ENCODE data around the gene KDM6B.

The KDM6B gene

GRCh38 chr17:7851438-7852261, 17.6 kb downstream of the KDM6B start:
- TF ChIP-seq, protein P1, sequence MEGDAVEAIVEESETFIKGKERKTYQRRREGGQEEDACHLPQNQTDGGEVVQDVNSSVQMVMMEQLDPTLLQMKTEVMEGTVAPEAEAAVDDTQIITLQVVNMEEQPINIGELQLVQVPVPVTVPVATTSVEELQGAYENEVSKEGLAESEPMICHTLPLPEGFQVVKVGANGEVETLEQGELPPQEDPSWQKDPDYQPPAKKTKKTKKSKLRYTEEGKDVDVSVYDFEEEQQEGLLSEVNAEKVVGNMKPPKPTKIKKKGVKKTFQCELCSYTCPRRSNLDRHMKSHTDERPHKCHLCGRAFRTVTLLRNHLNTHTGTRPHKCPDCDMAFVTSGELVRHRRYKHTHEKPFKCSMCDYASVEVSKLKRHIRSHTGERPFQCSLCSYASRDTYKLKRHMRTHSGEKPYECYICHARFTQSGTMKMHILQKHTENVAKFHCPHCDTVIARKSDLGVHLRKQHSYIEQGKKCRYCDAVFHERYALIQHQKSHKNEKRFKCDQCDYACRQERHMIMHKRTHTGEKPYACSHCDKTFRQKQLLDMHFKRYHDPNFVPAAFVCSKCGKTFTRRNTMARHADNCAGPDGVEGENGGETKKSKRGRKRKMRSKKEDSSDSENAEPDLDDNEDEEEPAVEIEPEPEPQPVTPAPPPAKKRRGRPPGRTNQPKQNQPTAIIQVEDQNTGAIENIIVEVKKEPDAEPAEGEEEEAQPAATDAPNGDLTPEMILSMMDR (IDR thresholded peaks at IDR 0.05; ENCODE audit: low read depth, low read length), result peak; percentile 91
- no peak for DNase-seq (ENCODE audit: extremely low read depth, low read depth)

GRCh38 chr17:7852262-7852670, 18.2 kb downstream of the KDM6B start:
- DNase-seq (ENCODE audit: extremely low read depth, low read depth), result no peak
- TF ChIP-seq, protein P1 (IDR thresholded peaks at IDR 0.05; ENCODE audit: low read depth, low read length), result no peak

- DNase-seq (ENCODE audit: extremely low read depth, low read depth), result no peak
- TF ChIP-seq, protein P1 (IDR thresholded peaks at IDR 0.05; ENCODE audit: low read depth, low read length), result no peak
Observed at GRCh38 chr17:7852919-7853690, 19.1 kb downstream of the KDM6B start.

- no peak for DNase-seq (ENCODE audit: extremely low read depth, low read depth)
- TF ChIP-seq, protein P1 (IDR thresholded peaks at IDR 0.05; ENCODE audit: low read depth, low read length), result no peak
Observed at GRCh38 chr17:7853691-7854038, 19.6 kb downstream of the KDM6B start.

DNA sequence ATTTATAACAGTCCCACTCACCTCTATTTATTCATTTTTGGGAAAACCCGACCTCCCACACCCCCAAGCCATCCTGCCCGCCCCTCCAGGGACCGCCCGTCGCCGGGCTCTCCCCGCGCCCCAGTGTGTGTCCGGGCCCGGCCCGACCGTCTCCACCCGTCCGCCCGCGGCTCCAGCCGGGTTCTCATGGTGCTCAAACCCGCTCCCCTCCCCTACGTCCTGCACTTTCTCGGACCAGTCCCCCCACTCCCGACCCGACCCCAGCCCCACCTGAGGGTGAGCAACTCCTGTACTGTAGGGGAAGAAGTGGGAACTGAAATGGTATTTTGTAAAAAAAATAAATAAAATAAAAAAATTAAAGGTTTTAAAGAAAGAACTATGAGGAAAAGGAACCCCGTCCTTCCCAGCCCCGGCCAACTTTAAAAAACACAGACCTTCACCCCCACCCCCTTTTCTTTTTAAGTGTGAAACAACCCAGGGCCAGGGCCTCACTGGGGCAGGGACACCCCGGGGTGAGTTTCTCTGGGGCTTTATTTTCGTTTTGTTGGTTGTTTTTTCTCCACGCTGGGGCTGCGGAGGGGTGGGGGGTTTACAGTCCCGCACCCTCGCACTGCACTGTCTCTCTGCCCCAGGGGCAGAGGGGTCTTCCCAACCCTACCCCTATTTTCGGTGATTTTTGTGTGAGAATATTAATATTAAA, 20.2 kb downstream of the KDM6B start:
- no peak for DNase-seq (ENCODE audit: extremely low read depth, low read depth)

DNA sequence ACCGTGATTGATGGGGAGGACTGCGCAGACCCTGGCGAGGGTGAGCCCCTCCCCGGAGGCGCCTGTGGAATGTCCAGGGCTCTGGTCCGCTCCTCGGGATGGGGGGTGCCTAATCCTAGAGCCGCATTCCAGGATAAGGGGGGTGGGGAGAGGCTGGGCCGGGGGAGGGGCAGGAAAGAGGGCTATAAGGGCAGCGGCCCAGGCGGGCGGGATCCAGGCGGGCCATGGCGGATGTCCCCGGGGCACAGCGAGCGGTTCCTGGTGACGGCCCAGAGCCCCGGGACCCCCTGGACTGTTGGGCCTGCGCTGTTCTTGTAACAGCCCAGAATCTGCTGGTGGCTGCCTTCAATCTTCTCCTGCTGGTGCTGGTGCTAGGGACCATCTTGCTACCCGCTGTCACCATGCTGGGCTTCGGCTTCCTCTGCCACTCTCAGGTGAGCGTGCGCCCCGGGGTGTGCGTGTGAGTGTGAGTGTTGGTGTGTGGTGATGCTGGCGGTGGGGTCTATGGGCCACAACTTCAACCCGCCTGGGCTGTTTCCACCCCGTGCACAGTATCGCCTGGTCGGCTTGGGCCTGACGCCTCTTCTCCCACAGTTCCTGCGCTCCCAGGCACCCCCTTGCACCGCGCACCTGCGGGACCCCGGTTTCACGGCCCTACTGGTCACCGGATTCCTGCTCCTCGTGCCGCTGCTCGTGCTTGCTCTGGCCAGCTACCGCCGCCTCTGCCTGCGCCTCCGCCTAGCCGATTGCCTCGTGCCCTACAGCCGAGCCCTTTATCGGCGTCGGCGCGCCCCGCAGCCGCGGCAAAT, 21.0 kb downstream of the KDM6B start, which contains the start of gene TMEM88:
Gene TMEM88 (plus strand): TSS at position 216 of the 809 bp plus-strand sequence. CDS start 9 bp downstream, at position 225.
- DNase-seq (ENCODE audit: extremely low read depth, low read depth), result no peak

More for the DNA sequence above, 20.2 kb downstream of the KDM6B start:
- TF ChIP-seq, protein P1 (IDR thresholded peaks at IDR 0.05; ENCODE audit: low read depth, low read length), result no peak

More for the DNA sequence above, 21.0 kb downstream of the KDM6B start, which contains the start of gene TMEM88:
- TF ChIP-seq, protein P1 (IDR thresholded peaks at IDR 0.05; ENCODE audit: low read depth, low read length), result no peak

Measured in AG09319 (cell line).